ENCODE measurements around the gene HYAL2. TPM values are rescaled to one million over a fixed set of nuclear protein-coding genes. Genes with fewer than 3 reads are reported as not detected.
A peak's percentile ranks its signal among the peaks of the same experiment; 100 is the strongest.

HYAL2 gene
- total and polyA plus RNA-seq, 10 of the 15 experiments (the other 5 are each of a cell fraction or from before 2014, with no cell fraction given): 0.06 to 21.8 (median 12.7) TPM

GRCh38 chr3:50340448-50341329, 18.1 kb upstream of the HYAL2 start, which contains the start of gene RASSF1 (continued):
- peak; percentile 52; the same call in 1 of the 2 replicates for TF ChIP-seq ZBTB40 (IDR thresholded peaks at IDR 0.05; ENCODE audit: borderline replicate concordance)
- TF ChIP-seq POLR2AphosphoS5 (IDR thresholded peaks at IDR 0.05; ENCODE audit: low read length): no peak; the same call in 1 of the 2 replicates
- peak; percentile 65 for TF ChIP-seq MAX (IDR thresholded peaks at IDR 0.05; ENCODE audit: low read depth, low read length)
- no peak for TF ChIP-seq ZZZ3 (IDR thresholded peaks at IDR 0.05; ENCODE audit: control insufficient read depth, insufficient read length, low read depth)
- TF ChIP-seq LARP7 (IDR thresholded peaks at IDR 0.05): peak; percentile 94
- 0 out of 2 replicates have a peak, but pooled peaks have one; percentile 7 for TF ChIP-seq REST (IDR thresholded peaks at IDR 0.05; ENCODE audit: low read depth, low read length)
- TF ChIP-seq NFYB (IDR thresholded peaks at IDR 0.05; ENCODE audit: insufficient read depth, low read depth, low read length): 0 out of 2 replicates have a peak, but pooled peaks have one; percentile 39
- peak; percentile 74; the same call in 1 of the 2 replicates for TF ChIP-seq SMARCA5 (IDR thresholded peaks at IDR 0.05)
- no peak for TF ChIP-seq NR2C1 (IDR thresholded peaks at IDR 0.05)
- TF ChIP-seq MXI1 (IDR thresholded peaks at IDR 0.05; ENCODE audit: low read depth, low read length): no peak
- TF ChIP-seq PML (IDR thresholded peaks at IDR 0.05; ENCODE audit: low read length): no peak
- TF ChIP-seq EZH2 (IDR thresholded peaks at IDR 0.05; ENCODE audit: borderline replicate concordance, control insufficient read depth, low read depth, low read length): no peak
- peak; percentile 26 for TF ChIP-seq RELA (IDR thresholded peaks at IDR 0.05; ENCODE audit: borderline replicate concordance, partially characterized antibody)
- no peak for TF ChIP-seq ATF7 (IDR thresholded peaks at IDR 0.05; ENCODE audit: low read depth)
- TF ChIP-seq CUX1 (IDR thresholded peaks at IDR 0.05; ENCODE audit: insufficient replicate concordance, low read depth, low read length): no peak
